GM19240 (cell line): Measurements from ENCODE around the gene CPT1B.
"Not testable (repeated sequence)": the region's sequence is repeated elsewhere in the genome, so short reads cannot be mapped to it uniquely, and the experiment has no call there.

ENCODE experiments used
- DNase-seq: peaks from one replicate; pipeline ENCODE4 v3.0.0; 2011; ENCODE audit warnings: low spot score; ENCODE audit not compliant: insufficient read length

The CPT1B gene

GRCh38 chr22:50577987-50578775, at the start of gene CPT1B:
Gene CPT1B (minus strand): TSS chr22:50578427. CDS start chr22:50577915, 512 bp downstream.
- no peak for DNase-seq

DNA sequence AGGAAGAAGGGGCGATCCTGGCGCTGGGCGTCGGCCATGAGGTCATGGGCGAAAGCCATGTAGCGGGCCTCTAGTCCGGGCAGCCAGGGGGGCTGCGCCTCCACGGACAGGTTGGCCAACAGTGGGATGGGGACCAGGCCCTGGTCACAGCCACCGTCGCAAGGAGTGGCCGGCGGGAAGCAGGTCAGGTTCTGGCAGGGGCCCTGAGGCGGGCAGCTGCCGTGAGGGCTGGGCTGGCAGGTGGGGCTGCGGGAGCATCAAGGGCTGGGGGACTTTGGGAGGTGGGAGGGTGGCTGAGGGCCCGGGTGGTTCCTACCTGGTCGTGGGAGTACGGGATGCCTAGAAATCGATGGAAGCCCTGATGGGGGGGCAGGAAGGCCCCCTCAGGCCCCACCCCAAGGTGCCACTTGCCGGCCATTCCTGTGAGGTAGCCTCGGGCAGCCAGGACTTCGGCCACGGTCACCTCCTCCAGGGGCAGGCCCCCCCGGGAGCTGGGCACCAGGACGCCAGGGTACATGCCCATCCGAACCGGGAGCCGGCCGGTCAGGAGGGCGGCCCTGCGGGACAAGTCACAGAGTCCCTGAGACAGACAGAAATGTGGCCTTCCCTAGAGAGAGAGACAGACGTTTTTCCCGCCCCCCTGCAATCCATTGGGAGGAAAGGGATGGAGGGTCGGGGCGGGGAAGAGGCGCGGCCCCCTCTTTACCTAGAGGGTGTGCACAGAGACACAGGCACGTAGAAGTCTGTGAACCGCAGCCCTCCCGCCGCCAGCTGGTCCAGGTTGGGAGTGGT, 48.8 kb upstream of the CPT1B start:
- no peak for DNase-seq

- no peak for DNase-seq
Measured at GRCh38 chr22:50626314-50626849, 48.2 kb upstream of the CPT1B start.

GRCh38 chr22:50625568-50626313, 47.5 kb upstream of the CPT1B start:
- DNase-seq: no peak

DNA sequence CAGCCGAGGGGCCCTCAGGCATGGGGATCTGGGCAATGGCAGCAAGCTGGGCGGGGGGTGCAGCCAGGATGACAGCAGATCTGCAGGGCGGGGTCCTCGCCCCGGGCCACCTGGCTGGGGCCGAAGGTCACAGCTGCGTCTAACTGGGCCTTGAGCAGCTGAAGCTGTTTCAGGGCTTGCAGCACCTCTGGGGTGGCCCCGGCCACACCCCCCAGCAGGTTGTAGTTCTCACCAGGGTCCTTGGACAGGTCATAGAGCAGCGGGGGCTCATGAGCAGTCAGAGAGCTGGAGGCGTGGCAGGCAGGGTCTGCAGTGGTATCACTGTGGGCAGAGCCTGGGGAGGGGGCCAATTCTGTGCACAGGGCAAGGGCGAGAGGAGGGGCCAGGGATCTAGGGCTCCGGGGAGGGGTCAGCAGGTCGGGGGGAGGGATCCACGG, 46.9 kb upstream of the CPT1B start:
- no peak for DNase-seq

DNA sequence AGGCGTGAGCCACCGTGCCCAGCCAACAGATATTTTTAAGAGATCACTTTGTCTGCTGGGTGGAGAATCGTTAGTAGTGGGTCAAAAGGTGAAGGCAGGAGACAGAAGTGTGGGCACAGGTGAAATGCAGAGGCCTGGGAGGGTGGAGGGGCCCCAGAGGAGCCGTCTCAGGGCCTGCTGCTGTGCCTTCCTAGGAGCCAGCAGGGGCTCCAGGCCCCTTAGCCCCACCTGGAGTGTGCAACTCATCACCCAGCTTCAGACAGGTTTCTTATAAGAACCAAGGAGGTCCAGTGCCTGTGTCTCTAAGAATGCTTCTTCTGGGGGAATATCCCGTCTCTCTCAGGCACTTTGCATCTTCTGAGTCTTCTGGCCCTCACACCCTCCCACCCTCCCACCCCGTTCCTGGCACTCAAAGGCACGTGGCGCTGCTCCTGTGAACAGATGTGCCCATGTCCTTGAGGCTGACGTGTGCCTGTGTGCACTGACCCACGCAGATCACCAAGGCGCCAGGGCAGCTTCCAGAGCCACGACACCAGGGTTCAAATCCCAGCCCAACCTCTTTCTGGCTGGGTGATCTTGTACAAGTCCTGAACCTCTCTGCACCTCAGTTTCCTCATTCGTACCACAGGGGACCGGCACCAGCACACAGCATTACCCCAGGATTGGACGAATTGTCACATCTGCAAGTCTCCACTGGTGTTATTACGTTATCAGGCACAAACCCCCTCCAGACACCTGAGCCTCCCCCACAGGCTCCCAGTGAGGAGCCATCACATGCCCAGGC, 46.3 kb upstream of the CPT1B start:
- DNase-seq: no peak

DNA sequence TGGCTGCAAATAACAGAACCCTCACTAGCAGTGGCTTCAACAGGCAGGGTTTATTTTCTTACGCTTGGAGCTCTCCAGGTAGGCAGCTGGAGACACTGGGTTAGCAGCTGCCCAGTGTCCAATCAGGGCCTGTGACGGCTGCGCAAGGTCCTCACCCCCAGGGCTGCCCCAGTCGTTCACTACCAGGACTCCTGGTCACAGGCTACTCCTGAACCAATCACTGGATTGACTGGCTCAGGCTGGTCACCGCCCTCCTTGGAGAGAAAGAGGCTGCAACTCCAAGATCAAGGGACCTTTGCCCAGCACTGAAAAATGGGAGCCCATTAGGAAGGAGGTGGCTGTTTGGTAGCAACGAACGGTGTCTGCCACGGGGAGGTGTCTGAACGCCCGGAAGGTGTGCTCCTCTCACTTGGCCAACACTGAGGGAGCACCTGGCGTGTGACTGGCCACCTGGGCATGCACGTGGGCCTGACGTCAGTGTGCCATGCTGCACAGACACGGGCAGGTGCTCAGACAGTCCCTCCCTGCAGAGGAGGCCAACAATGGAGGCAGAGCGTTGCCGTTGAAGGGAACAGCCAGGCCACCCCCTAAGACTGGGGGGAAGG, 44.6 kb upstream of the CPT1B start:
- no peak for DNase-seq

DNA sequence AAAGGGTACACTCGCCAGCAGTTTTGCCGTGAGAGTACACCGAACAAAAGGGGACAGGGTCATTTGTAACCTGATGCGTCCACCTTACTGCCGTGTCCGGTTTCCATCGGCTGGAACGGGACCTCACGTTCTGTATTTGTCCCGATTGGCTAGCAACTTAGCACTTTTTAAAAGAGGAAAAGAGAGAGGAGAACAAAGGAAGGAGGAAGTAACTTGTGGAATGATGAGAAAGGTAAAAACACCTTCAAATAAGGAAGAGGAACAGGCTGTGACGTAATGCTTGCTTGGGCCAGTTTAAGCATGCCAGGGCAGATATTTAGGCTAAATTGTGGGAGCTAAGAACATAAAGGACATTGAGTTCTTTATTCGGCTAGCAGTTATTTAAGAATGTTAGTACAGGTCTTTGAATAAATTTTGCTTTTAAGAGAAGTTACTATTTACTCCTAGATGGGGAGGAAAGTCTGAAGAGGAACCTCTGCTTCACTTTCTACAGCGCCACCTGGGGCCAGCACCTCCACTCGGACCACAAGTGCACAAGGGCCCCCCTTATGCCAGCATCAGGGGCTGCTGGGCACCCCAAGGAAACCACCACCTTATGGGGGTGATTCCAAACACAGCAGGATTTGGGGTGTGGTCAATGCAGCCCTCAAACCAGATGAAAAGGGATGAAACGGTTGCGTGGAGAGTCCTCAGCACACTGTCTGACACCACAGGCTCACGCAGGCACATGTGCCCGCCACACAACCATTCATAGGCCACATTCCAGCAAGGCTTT, 43.9 kb upstream of the CPT1B start:
- DNase-seq: no peak

DNA sequence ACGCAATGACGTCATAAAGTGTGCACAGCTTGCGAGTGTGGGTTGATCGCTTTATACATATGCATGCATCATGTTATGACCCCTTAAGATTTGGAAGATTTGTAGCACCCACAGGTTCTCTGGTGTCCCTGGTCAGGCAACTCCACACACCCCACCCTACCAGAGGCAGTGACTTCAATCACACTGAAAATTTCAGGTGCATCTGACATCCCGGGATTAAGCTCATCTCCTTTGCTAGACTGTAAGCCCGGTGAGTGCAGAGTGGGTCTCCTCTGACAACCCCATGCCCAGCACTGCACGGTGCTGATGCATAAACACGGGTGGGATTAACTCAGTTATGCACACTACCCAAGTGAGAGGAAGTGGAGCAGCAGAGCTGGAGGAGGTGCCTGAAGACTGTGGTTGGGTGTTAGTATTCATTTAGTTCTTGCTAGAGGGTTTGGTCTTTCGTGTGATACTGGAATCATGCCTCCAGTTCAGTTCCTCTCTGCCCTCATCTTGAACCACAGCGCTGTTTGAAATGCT, 43.2 kb upstream of the CPT1B start:
- DNase-seq: no peak

DNA sequence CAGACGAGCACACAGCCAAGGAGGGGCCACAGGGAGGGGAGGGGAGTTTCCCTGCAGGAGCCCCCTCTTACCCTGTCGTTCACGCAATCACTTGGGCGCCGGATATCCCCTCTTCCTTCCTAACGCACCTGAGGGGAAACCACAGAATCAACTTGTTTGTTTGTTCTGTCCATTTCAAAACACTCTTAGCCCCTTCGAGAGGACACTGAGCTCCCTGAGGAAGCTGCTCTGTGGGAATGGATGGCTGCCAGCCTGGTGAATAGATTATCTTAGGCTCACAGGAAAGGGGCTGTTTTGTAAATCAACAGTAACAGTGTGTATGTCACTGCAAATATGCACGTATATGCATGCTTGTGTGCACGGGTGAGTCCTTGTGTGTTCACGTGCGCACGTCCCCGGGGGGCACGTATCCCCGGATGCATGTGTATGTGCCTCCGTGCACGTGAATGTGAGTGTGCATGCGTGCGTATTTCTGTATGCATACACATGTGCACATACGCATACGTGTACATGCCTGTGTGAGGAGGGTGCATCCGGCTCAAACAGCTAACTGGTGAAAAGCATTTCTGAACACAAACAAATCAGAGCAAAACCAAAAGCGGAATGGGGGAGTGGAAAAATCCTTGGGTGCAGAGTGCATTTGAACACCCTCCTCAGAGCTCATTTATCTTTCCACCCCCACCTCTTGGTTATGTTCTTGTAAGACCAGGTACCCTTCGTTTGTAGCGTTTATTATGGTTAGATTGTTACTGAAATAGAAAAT, 42.5 kb upstream of the CPT1B start:
- no peak for DNase-seq

GRCh38 chr22:50614296-50614695, 36.1 kb upstream of the CPT1B start:
- DNase-seq: not testable (repeated sequence)

DNA sequence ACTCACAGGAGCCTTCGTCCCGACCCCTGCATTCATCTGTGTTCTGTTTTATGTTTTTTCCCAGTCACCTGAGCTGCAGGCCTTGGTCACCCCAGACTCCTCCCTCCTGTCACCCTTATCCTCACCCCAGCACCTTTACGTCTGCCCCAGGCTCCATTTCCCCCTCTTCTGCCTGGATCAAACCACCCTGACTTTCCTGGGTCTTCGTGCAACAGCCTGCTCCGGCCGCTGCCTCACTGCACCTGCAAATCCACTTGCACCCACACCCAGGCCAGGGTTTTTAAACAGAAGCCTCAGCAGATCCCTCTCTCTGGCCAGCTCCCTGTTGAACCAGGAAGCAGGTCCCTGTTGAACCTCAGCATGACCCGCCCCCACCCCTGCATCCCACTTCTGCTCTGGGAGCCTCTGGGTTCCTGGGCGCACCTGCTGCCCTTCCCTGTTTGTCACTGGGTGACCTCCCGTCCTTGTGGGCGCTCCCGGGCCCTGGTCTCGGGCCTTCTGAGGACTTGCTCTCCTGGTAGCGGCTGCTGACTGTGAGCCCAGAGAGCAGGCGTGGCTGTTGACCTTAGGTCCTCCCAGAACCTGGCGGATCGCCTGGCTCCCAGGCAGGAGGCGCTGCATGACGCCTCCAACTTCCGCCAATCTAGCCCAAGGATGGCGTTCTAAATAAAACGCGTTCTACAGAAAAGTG, 35.2 kb upstream of the CPT1B start:
- no peak for DNase-seq

DNA sequence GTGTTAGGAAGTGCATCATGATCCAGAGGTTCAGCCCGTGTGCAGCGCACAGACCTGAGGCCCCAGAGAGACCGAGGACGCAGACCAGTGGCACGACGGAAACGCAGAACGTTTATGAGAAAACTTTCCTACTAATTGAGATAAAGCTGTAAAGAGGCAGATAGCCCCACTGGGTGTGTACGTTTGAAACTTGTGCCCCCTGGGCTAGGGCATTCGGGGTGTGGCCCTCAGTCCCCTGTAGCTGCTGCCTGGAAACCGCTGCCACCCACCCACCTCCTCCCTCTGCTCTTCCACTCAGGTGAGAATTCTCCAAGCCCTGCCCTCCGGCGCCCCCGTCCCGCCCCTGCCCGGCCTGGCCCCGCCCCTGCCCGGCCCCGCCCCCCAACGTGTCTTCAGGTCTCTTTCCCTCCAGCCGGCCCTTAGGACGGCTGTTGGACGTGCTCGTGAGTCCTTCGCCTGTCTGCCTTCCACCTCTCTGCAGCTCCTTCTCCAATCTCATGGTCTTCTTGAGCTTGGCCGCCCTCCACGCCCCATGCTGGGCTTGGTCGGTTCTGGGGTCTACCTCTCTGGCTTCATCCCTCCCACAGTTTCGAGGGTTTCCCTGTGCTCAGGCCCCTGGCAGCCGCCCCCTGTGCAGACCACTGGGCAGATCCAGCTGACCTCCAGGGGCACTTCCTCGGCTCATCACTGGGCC, 34.4 kb upstream of the CPT1B start:
- no peak for DNase-seq

GRCh38 chr22:50612168-50612527, 33.9 kb upstream of the CPT1B start:
- DNase-seq: no peak

GRCh38 chr22:50611341-50612060, 33.3 kb upstream of the CPT1B start:
- no peak for DNase-seq

DNA sequence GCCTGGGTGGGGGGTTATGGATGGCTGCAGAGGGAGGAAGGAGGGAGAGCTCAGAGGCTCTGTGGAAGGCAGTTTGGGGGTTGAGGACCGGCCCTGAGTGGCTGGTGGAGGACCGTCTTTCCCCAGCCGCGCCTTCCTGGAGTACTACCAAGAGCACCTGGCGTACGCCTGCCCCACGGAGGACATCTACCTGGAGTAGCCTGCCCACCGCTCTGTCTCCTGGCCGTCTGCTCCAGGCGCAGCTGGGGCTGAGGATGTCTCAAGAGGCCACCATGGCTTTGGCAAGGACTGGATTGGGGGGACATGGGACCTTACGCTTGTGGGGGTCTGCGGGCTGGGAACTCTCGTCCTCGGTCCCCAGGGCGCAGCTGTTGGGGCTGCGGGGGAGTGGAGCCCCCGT, 32.4 kb upstream of the CPT1B start:
- no peak for DNase-seq

GRCh38 chr22:50610041-50610451, 31.8 kb upstream of the CPT1B start:
- no peak for DNase-seq
